Liver (tissue), 9 donors: ENCODE measurements around the gene RMRP. TPM values are rescaled to one million over a fixed set of nuclear protein-coding genes. Genes with fewer than 3 reads are reported as not detected.

Source experiments
- DNase-seq: peaks from one replicate; pipeline ENCODE4 v3.0.0-alpha.2; 2017; ENCODE audit warnings: low spot score
- H3K27ac ChIP-seq, 2 donors: one replicate each; pipeline ENCODE4 v1.7.0; 2013; ENCODE audit warnings: inconsistent platforms in 2 of 2, low read length in 2 of 2, control low read depth in 1 of 2, low read depth in 1 of 2, mild to moderate bottlenecking in 1 of 2
- H3K27me3 ChIP-seq, 4 donors: one replicate each; pipeline versions ENCODE4 v1.6.1 to v1.7.0; 2013; ENCODE audit warnings: low read length in 3 of 4, inconsistent platforms in 1 of 4, mild to moderate bottlenecking in 1 of 4, moderate library complexity in 1 of 4; ENCODE audit not compliant: control insufficient read depth in 4 of 4, insufficient read depth in 4 of 4
- H3K36me3 ChIP-seq, 4 donors: one replicate each; pipeline versions ENCODE4 v1.6.1 to v1.7.0; 2013; ENCODE audit warnings: low read length in 3 of 4, mild to moderate bottlenecking in 3 of 4, low read depth in 1 of 4, moderate library complexity in 1 of 4; ENCODE audit not compliant: control insufficient read depth in 4 of 4, insufficient read depth in 3 of 4
- H3K4me1 ChIP-seq, 4 donors: one replicate each; pipeline versions ENCODE4 v1.6.1 to v1.7.0; 2013; ENCODE audit warnings: low read length in 3 of 4, mild to moderate bottlenecking in 3 of 4, moderate library complexity in 1 of 4; ENCODE audit not compliant: control insufficient read depth in 4 of 4, insufficient read depth in 4 of 4
- H3K4me3 ChIP-seq, 3 donors: one replicate each; pipeline versions ENCODE4 v1.6.1 to v1.7.0; 2013; ENCODE audit warnings: low read length in 3 of 3, control low read depth in 1 of 3, low read depth in 1 of 3, mild to moderate bottlenecking in 1 of 3
- H3K9ac ChIP-seq, 2 donors: one replicate each; pipeline ENCODE4 v1.7.0; 2013; ENCODE audit warnings: low read length in 2 of 2, mild to moderate bottlenecking in 2 of 2, moderate library complexity in 2 of 2, control low read depth in 1 of 2, low read depth in 1 of 2
- H3K9me3 ChIP-seq, 4 donors: one replicate each; pipeline versions ENCODE4 v1.6.1 to v1.7.0; 2013; ENCODE audit warnings: low read length in 3 of 4; ENCODE audit not compliant: control insufficient read depth in 4 of 4
- EGR1 ChIP-seq, 2 donors: IDR thresholded peaks; 2 replicates each; pipeline ENCODE4 v1.6.1; 2016 to 2018; ENCODE audit warnings: antibody characterized with exemption in 2 of 2, low read depth in 2 of 2
- FOXA1 ChIP-seq: IDR thresholded peaks from 2 replicates; pipeline ENCODE4 v1.6.1; 2016; ENCODE audit warnings: antibody characterized with exemption
- FOXA2 ChIP-seq: IDR thresholded peaks from 2 replicates; pipeline ENCODE4 v1.6.1; 2016; ENCODE audit warnings: antibody characterized with exemption
- GABPA ChIP-seq, 2 donors: IDR thresholded peaks in 1 of 2; conservative IDR thresholded peaks in 1 of 2; 2 replicates each; pipeline ENCODE4 v1.6.1; 2016; ENCODE audit warnings: antibody characterized with exemption in 2 of 2, mild to moderate bottlenecking in 1 of 2, moderate library complexity in 1 of 2
- HNF4A ChIP-seq, 2 donors: conservative IDR thresholded peaks; 2 replicates each; pipeline ENCODE4 v1.6.1; 2016; ENCODE audit warnings: antibody characterized with exemption in 2 of 2, mild to moderate bottlenecking in 2 of 2
- HNF4G ChIP-seq: IDR thresholded peaks from 2 replicates; pipeline ENCODE4 v1.6.1; 2016; ENCODE audit warnings: antibody characterized with exemption
- JUND ChIP-seq, 2 donors: IDR thresholded peaks; 2 replicates each; pipeline ENCODE4 v1.6.1; 2016; ENCODE audit warnings: antibody characterized with exemption in 2 of 2
- MAX ChIP-seq: IDR thresholded peaks from 2 replicates; pipeline ENCODE4 v1.6.1; 2016; ENCODE audit warnings: antibody characterized with exemption
- NR2F2 ChIP-seq: IDR thresholded peaks from 2 replicates; pipeline ENCODE4 v1.6.1; 2016; ENCODE audit warnings: antibody characterized with exemption
- RAD21 ChIP-seq, 2 donors: IDR thresholded peaks; 2 replicates each; pipeline ENCODE4 v1.6.1; 2016; ENCODE audit warnings: antibody characterized with exemption in 2 of 2, mild to moderate bottlenecking in 2 of 2
- RXRA ChIP-seq, 2 donors: IDR thresholded peaks; 2 replicates each; pipeline ENCODE4 v1.6.1; 2017 to 2018; ENCODE audit warnings: antibody characterized with exemption in 2 of 2, mild to moderate bottlenecking in 1 of 2
- SP1 ChIP-seq: IDR thresholded peaks from 2 replicates; pipeline ENCODE4 v1.6.1; 2018; ENCODE audit warnings: antibody characterized with exemption, mild to moderate bottlenecking
- TAF1 ChIP-seq: conservative IDR thresholded peaks from 2 replicates; pipeline ENCODE4 v1.6.1; 2016; ENCODE audit warnings: antibody characterized with exemption, mild to moderate bottlenecking
- YY1 ChIP-seq: IDR thresholded peaks from 2 replicates; pipeline ENCODE4 v1.6.1; 2016; ENCODE audit warnings: antibody characterized with exemption, mild to moderate bottlenecking
- ZBTB33 ChIP-seq: IDR thresholded peaks from 2 replicates; pipeline ENCODE4 v1.6.1; 2016; ENCODE audit warnings: antibody characterized with exemption
- WGBS: extraction: QIAGEN DNeasy Blood & Tissue Kit; methylation state at CpG from one replicate; pipeline ENCODE4 v1.1.7; 2013; 5-methylcytosine and 5-hydroxymethylcytosine counted together
- polyA plus RNA-seq, 2 donors: library from polyadenylated mRNA; stranded (reverse) in 1 of 2; unstranded in 1 of 2; fragments of 200-250 nt in 1 of 2; fragments of >200 nt in 1 of 2; fragmentation: Nextera tagmentation in 1 of 2; extraction: Ambion mirVana in 1 of 2; gene quantifications; one replicate each; pipeline versions ENCODE4 v1.2.1 to v1.2.3, GENCODE V29; 2013 to 2015
- total RNA-seq, 2 donors: library from RNA; depleted of rRNA; stranded (reverse); fragments of >200 nt; gene quantifications; one replicate each; pipeline ENCODE4 v1.2.3, GENCODE V29; 2014
- TF ChIP-seq, protein P1 (sequence below): IDR thresholded peaks from 2 replicates; pipeline ENCODE4 v1.6.1; 2016; ENCODE audit warnings: antibody characterized with exemption
- TF ChIP-seq, protein P2 (sequence below): fragments of 150-350 bp; IDR thresholded peaks from 2 replicates; pipeline ENCODE4 v1.5.1; 2017; ENCODE audit warnings: improper control_type of control experiment, low read depth, low read length; ENCODE audit not compliant: missing input control
- donor health status: healthy.
- donor health status: healthy.
- donor health status: healthy.
- donor health status: healthy.
- donor health status: healthy.

The RMRP gene
- total and polyA plus RNA-seq, 4 donors: 5.3 to 67,037 (median 2,677) TPM

- 46% methylated on average over 6 of the region's 6 CpGs for WGBS
- Histone ChIP-seq H3K9me3 (no peaks in the 10 kb centered on the region), H3K27ac (no peak overlapping the region), H3K27me3 (no peaks in the 10 kb centered on the region), H3K4me1 (peaks cover 5 to 19% (median 15%) of the 10 kb centered on the region in 4 donors), H3K9ac (no peak overlapping the region), H3K4me3 (no peak overlapping the region), H3K36me3 (no peaks in the 10 kb centered on the region)
- no peak for DNase-seq
- TF ChIP-seq RXRA (IDR thresholded peaks at IDR 0.05): peak; percentile 45 to 59
- no peak for TF ChIP-seq FOXA1
- peak; percentile 22 for TF ChIP-seq NR2F2
- TF ChIP-seq YY1: no peak
- no peak for TF ChIP-seq EGR1 (IDR thresholded peaks at IDR 0.05; ENCODE audit: low read depth in 2 of 2)
- peak in 1 of 2 donors; percentile 53 for TF ChIP-seq JUND (IDR thresholded peaks at IDR 0.05)
- TF ChIP-seq MAX: no peak
- peak; percentile 31 for TF ChIP-seq TAF1
- peak; percentile 99 for TF ChIP-seq SP1
- TF ChIP-seq RAD21 (IDR thresholded peaks at IDR 0.05): peak in 1 of 2 donors; percentile 50
- TF ChIP-seq FOXA2: no peak
- peak; percentile 92 for TF ChIP-seq HNF4G
- TF ChIP-seq, protein P1, sequence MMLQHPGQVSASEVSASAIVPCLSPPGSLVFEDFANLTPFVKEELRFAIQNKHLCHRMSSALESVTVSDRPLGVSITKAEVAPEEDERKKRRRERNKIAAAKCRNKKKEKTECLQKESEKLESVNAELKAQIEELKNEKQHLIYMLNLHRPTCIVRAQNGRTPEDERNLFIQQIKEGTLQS: no peak
- TF ChIP-seq HNF4A (conservative IDR thresholded peaks at IDR 0.05): peak; percentile 95
- TF ChIP-seq ZBTB33: no peak
- no peak for TF ChIP-seq GABPA (IDR thresholded peaks at IDR 0.05 in 1 of 2, conservative IDR thresholded peaks at IDR 0.05 in 1 of 2)
Observed at GRCh38 chr9:35669331-35670145, 11.7 kb upstream of the RMRP start.

DNA sequence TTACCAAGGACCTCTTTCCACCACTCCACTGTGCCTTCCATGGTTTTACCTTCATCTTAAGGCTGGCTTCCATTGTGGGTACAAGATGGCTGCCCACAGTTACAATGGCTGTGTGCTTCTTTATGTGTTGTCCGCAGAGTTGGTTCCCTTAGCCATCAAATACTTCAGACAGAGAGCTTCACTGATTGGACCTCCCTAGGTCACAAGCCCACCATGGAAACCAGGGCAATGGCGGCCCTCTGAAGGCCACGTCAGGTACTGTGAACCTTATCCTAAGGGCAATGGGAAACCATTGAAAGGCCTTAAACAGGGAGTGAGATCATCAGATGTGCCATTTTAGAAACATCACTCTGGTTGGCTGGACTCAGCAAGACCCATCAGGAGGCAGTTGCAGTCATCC lies 10.1 kb upstream of the RMRP start:
- no peak for DNase-seq
- no peak overlapping the region for H3K27ac ChIP-seq
- TF ChIP-seq, protein P1: no peak
- no peak for TF ChIP-seq HNF4A (conservative IDR thresholded peaks at IDR 0.05)
- TF ChIP-seq, protein P2, sequence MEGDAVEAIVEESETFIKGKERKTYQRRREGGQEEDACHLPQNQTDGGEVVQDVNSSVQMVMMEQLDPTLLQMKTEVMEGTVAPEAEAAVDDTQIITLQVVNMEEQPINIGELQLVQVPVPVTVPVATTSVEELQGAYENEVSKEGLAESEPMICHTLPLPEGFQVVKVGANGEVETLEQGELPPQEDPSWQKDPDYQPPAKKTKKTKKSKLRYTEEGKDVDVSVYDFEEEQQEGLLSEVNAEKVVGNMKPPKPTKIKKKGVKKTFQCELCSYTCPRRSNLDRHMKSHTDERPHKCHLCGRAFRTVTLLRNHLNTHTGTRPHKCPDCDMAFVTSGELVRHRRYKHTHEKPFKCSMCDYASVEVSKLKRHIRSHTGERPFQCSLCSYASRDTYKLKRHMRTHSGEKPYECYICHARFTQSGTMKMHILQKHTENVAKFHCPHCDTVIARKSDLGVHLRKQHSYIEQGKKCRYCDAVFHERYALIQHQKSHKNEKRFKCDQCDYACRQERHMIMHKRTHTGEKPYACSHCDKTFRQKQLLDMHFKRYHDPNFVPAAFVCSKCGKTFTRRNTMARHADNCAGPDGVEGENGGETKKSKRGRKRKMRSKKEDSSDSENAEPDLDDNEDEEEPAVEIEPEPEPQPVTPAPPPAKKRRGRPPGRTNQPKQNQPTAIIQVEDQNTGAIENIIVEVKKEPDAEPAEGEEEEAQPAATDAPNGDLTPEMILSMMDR: no peak
- TF ChIP-seq RXRA (IDR thresholded peaks at IDR 0.05): no peak

More for the DNA sequence above, 10.1 kb upstream of the RMRP start:
- no peak overlapping the region for H3K4me3 ChIP-seq
- H3K9me3 ChIP-seq: no peaks in the 10 kb centered on the region
- H3K36me3 ChIP-seq: no peaks in the 10 kb centered on the region
- H3K27me3 ChIP-seq: no peaks in the 10 kb centered on the region
- H3K9ac ChIP-seq: no peak overlapping the region
- whole genome bisulfite sequencing: 96% methylated on average over 3 of the region's 3 CpGs
- H3K4me1 ChIP-seq: peaks cover 5 to 21% (median 15%) of the 10 kb centered on the region in 4 donors
